Measurements from ENCODE around the gene FHIP1B. TPM values are rescaled to one million over a fixed set of nuclear protein-coding genes. Genes with fewer than 3 reads are reported as not detected.

FHIP1B gene
- total RNA-seq, 2 donors from 2014 or later: 26.7 to 37.6 TPM

DNA sequence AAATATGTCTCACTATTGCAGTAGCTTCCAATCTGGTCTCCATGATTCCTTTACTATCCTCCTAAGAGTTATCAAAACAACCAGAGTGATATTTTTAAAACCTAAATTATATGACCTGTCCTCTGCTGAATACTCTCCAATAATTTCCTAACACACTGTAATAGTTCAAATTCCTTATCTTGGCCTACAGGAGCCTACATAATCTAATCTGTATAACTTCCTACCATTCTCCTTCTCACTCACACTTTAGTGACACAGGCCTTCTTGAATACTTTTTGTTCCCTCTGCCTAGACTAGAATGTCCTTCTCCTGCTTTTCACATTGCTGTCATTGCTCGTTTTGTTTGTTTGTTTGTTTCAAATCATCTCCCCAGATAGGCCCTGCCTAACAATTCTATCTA is 9.4 kb downstream of the FHIP1B start:
- H3K36me3 ChIP-seq: peaks cover 36% of the 10 kb centered on the region
- no peak for DNase-seq (ENCODE audit: low spot score)
- H3K9me3 ChIP-seq: no peaks in the 10 kb centered on the region
- TF ChIP-seq, protein P1, sequence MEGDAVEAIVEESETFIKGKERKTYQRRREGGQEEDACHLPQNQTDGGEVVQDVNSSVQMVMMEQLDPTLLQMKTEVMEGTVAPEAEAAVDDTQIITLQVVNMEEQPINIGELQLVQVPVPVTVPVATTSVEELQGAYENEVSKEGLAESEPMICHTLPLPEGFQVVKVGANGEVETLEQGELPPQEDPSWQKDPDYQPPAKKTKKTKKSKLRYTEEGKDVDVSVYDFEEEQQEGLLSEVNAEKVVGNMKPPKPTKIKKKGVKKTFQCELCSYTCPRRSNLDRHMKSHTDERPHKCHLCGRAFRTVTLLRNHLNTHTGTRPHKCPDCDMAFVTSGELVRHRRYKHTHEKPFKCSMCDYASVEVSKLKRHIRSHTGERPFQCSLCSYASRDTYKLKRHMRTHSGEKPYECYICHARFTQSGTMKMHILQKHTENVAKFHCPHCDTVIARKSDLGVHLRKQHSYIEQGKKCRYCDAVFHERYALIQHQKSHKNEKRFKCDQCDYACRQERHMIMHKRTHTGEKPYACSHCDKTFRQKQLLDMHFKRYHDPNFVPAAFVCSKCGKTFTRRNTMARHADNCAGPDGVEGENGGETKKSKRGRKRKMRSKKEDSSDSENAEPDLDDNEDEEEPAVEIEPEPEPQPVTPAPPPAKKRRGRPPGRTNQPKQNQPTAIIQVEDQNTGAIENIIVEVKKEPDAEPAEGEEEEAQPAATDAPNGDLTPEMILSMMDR (IDR thresholded peaks at IDR 0.05): no peak
- H3K27ac ChIP-seq: peak overlapping the region in 1 of 2 donors; percentile 35
- H3K4me1 ChIP-seq: peaks cover 0 to 18% of the 10 kb centered on the region in 2 donors
- no peaks in the 10 kb centered on the region for H3K27me3 ChIP-seq
- no peak overlapping the region for H3K4me3 ChIP-seq

DNA sequence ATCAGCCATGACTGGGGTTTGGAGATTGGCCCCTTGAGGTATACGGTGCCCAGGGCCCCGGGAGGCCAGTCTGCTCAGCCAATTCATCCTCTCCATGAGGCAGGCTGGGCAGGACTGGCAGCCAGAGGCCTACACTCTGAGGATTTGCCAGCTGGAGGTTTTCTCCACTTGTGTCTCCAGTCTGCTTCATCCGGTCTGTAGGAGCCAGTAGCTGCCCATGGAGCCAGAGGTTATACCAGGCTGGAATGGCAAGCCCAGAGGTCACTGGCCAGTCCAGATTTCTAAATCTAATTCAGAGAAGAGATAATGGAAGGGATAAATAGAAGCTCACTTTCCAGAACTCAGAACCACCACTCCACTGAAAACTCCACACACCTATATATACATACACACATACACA is 10.0 kb downstream of the FHIP1B start:
- no peak overlapping the region for H3K27ac ChIP-seq

DNA sequence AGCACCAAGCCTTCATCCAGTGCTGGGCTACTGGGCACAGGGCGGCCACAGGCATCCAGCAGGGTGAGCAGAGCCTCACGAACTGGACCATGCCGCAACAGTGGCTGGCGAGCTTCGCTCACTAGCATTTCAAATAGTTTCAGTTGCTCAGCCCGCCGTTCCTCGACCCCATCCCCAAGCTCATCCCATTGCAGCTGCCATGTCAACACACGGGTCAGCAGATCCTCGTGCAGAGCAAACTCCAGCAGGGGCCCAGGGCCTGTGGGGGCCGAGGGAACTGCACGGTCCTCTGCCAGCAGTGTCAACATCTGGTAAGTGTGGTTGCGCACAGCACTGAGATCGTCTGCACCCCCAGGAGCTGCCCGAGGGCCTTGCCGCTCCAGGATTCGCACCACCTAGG is 10.6 kb downstream of the FHIP1B start:
- TF ChIP-seq, protein P1 (IDR thresholded peaks at IDR 0.05): no peak
- H3K4me1 ChIP-seq: peaks cover 0 to 16% of the 10 kb centered on the region in 2 donors
- DNase-seq (ENCODE audit: low spot score): no peak
- no peak overlapping the region for H3K4me3 ChIP-seq
- peaks cover 46% of the 10 kb centered on the region for H3K36me3 ChIP-seq
- H3K9me3 ChIP-seq: no peaks in the 10 kb centered on the region
- no peak overlapping the region for H3K27ac ChIP-seq
- H3K27me3 ChIP-seq: no peaks in the 10 kb centered on the region

More for the DNA sequence above, 10.0 kb downstream of the FHIP1B start:
- Histone ChIP-seq H3K27me3 (no peaks in the 10 kb centered on the region), H3K36me3 (peaks cover 40% of the 10 kb centered on the region), H3K4me3 (no peak overlapping the region), H3K4me1 (peaks cover 0 to 16% of the 10 kb centered on the region in 2 donors), H3K9me3 (no peaks in the 10 kb centered on the region)
- no peak for DNase-seq (ENCODE audit: low spot score)
- TF ChIP-seq, protein P1 (IDR thresholded peaks at IDR 0.05): no peak

DNA sequence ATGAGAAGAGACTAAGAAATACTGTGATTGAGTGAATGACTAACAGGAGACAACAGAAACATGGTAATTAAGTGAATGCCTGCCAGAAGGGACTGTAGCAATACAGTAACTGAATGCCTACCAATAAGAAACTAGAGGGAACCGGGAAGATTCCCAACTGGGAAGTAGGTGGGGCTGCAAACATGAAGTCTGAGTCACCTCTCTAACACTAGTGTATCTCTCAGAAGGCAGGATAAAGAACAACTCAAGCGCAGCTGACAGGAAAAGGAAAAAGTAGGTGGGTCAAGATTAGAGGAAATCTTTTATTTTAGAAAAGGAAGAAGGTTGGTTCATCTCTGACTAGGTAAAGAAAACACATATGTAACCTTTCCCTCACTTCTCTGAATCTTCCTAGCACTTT is 15.1 kb downstream of the FHIP1B start:
- H3K4me3 ChIP-seq: no peak overlapping the region
- peaks cover 77% of the 10 kb centered on the region for H3K36me3 ChIP-seq
- DNase-seq (ENCODE audit: low spot score): peak; percentile 72
- peak overlapping the region in 1 of 2 donors; percentile 49 for H3K27ac ChIP-seq
- peaks cover 0 to 2% of the 10 kb centered on the region in 2 donors for H3K4me1 ChIP-seq
- H3K9me3 ChIP-seq: no peaks in the 10 kb centered on the region
- TF ChIP-seq, protein P1 (IDR thresholded peaks at IDR 0.05): no peak
- no peaks in the 10 kb centered on the region for H3K27me3 ChIP-seq

DNA sequence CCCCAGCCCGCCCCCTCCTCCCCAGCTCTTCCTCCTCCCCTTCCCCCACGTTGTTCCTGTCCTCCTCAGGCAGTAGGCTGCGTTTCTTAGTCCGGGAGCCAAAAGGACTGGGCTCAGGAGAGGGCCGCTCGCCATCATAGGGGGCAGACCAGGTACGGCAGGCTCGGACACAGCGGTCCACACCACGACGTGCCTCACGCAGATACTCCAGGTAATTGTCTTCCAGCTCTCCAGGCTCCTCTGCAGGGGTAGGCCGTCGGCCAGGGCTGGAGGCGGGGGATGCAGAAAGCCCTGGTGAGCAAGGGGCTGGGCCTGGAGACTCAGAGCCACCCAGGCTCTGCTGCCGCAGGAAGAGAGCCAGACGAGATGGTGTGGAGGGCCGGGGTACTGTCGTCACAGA is 16.7 kb downstream of the FHIP1B start:
- peaks cover 77% of the 10 kb centered on the region for H3K36me3 ChIP-seq
- H3K27ac ChIP-seq: no peak overlapping the region
- no peaks in the 10 kb centered on the region for H3K27me3 ChIP-seq
- H3K9me3 ChIP-seq: no peaks in the 10 kb centered on the region
- DNase-seq (ENCODE audit: low spot score): no peak
- TF ChIP-seq, protein P1 (IDR thresholded peaks at IDR 0.05): no peak
- H3K4me3 ChIP-seq: no peak overlapping the region
- H3K4me1 ChIP-seq: no peaks in the 10 kb centered on the region

DNA sequence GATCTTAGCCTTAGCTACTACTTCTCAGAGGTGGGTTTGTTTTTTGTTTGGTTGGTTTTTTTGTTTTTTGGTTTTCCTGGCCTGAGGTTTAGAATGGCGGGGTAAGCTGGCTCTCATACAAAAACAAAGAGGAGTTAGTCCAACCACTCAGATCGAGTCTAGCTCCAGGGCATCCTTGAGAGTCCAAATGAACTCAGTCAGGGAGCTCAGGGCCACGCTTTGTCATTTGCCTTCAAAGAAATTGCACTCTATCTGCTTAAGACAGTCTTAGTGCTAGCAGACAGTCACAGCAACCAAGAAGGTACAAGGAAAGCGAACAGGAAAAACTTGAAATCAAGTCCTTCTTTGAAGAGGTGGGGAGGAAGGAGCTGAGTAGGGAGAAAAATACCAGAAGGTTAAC is 17.9 kb downstream of the FHIP1B start:
- no peaks in the 10 kb centered on the region for H3K27me3 ChIP-seq
- no peak overlapping the region for H3K27ac ChIP-seq
- no peaks in the 10 kb centered on the region for H3K4me1 ChIP-seq
- H3K4me3 ChIP-seq: no peak overlapping the region
- TF ChIP-seq, protein P1 (IDR thresholded peaks at IDR 0.05): no peak
- H3K9me3 ChIP-seq: no peaks in the 10 kb centered on the region
- peaks cover 75% of the 10 kb centered on the region for H3K36me3 ChIP-seq
- no peak for DNase-seq (ENCODE audit: low spot score)
